EL (cell line): ENCODE results near the gene KANK4.
A peak's percentile ranks its signal among the peaks of the same experiment; 100 is the strongest.
"Not testable (repeated sequence)": the region's sequence is repeated elsewhere in the genome, so short reads cannot be mapped to it uniquely, and the experiment has no call there.

Source experiments
- DNase-seq: peaks from one replicate; pipeline ENCODE4 v3.0.0-alpha.2; 2016

The KANK4 gene

GRCh38 chr1:62233926-62234450 lies 85.2 kb downstream of the KANK4 start:
- no peak for DNase-seq

GRCh38 chr1:62232871-62233278 lies 86.4 kb downstream of the KANK4 start:
- no peak for DNase-seq

DNA sequence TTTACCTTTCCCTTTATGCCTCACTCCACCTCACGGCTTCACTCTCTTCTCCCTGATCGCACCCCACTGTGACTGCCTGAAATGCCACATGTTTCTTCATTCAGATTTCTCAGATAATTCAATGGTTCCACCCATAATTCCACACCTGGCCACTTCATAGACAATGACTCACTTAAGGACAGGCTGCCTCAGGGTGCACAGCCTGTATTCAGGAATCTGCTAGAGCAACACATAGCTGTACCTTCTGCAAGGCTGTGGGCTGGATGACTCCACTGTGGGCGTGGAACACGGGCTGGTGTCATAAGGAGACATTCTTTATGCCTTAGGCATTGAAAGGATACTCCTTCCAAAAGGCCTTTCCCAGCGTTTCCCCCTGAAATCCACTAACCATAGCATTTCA lies 88.5 kb downstream of the KANK4 start:
- peak; percentile 97 for DNase-seq

DNA sequence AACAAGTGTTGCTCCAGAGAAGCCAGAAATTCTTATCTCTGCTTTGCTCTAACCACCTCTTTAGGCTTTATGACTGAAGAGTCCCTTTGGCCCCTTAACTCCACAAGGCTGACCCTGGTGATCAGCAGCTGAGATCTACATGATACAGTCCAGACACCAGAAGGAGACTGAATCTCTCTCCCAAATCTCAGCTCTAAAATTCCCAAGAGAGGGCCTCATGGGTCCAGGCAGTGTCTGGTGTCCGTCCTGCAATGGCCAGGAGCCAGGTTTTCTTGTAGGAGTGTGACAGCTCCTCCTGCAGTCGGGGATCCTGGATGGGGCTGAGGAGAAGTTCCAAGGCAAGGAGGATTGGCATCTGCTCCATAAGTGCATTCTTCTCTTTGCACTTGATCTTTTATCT lies 89.3 kb downstream of the KANK4 start:
- DNase-seq = peak; percentile 8

DNA sequence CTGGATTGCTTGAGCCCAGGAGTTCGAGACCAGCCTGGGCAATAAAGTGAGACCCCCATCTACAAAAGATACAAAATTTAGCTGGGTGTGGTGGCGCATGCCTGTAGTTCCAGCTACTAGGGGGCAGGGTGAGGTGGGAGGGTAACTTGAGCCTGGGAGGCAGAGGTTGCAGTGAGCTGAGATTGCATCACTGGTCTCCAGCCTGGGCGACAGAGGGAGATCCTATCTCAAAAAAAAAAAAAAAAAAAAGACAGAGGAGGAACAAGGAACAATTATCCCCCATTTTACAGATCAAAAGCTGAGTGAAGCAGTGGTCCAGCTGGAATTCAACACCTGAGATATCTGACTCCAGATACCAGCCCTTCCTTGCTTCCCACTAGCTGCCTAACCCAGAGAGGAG lies 89.8 kb downstream of the KANK4 start:
- DNase-seq = no peak

DNA sequence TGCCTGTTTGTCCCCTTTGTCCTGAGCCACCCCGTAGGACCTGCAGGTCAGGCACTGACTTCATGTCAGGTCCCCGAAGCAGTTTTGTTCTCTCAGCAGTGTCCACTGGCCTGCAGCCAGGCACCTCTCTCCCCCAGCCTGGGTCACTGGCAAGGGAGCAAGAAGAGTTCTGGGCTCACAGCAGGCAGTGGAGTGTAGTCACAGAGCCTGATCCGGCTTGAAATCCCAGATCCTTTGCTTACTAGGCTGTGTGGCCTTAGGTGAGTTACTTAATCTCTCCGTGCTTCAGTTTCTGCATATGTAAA lies 90.4 kb downstream of the KANK4 start:
- DNase-seq = no peak

- DNase-seq = no peak
Measured at GRCh38 chr1:62228136-62228882, 90.9 kb downstream of the KANK4 start.

DNA sequence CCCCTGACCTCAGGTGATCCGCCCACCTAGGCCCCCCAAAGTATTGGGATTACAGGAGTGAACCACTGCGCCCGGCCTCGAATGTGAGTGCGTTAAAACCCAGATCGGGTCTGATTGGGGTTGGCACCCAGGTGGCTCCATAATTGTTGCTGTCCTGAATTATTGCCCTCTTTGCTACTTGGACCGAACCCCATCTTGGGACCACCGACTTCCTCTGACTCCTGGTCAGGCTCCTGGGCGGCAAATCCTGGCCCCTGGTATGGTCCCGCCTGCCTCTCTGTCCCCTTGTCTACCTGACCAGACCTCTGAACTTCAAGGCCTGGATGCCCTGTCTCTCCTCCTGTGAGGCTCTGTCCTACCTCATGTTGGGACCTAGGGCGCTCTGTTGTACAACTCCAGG lies 91.7 kb downstream of the KANK4 start:
- DNase-seq = no peak

DNA sequence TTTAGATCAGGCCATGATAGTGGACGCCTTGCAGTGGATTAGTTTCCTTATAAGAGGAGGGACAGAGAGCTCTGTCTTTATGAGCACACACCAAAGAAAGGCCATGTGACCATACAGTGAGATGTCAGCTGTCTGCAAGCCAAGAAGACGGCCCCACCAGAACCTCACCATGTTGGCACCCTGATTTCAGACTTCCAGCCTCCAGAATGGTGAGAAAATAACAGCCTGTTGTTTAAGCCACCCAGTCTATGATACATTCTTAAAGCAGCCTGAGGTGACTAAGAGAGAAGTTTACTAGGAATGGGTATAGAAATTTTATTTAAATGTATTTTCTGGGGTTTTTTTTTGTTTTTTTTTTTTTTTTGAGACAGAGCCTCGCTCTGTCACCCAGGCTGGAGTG lies 95.1 kb downstream of the KANK4 start:
- DNase-seq = no peak

DNA sequence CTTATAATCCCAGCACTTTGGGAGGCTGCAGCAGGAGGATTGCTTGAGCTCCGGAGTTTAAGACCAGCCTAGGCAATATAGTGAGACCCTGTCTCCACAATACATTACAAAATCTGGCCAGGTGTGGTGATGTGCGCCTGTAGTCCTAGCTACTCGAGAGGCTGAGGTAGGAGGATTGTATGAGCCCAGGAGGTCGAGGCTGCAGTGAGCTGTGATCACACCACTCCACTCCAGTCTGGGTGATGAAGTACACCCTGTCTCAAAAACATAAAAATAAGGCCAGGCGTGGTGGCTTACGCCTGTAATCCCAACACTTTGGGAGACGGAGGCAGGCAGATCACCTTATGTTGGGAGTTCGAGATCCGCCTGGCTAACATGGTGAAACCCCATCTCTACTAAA lies 96.9 kb downstream of the KANK4 start:
- DNase-seq = no peak

DNA sequence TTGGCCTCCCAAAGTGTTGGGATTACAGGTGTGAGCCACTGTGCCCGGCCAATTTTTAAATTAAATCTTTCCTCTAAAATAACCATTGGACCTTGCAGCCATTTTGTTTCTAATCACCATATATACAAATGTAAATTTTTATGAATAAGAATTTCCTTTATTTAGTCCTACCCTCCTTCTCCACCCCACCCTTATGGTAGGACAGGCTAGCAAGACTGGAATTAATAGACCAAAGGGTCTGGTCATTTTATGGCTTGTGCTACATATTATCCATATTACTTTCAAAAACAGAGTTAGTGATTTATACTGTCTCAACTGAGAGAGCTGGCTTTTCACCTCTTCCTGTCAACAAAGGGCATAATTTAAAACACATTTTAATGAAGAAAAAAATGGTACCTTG lies 98.1 kb downstream of the KANK4 start:
- no peak for DNase-seq

DNA sequence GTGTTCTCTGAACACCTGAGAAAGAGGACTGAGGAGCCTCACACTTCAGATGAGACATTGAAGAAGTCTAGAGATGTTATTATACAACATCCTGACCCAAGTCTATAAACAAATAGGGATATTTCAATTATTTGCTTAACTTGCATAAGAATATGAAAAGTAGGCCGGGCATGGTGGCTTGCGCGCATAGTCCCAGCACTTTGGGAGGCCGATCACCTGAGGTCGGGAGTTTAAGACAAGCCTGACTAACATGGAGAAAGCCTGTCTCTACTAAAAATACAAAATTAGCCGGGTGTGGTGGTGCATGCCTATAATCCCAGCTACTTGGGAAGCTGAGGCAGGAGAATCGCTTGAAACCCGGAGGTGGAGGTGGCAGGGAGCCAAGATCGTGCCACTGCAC lies 98.8 kb downstream of the KANK4 start:
- not testable (repeated sequence) for DNase-seq

GRCh38 chr1:62218604-62219003 lies 100.6 kb downstream of the KANK4 start:
- no peak for DNase-seq

- DNase-seq = no peak
Measured at GRCh38 chr1:62213075-62213914, 105.9 kb downstream of the KANK4 start.

DNA sequence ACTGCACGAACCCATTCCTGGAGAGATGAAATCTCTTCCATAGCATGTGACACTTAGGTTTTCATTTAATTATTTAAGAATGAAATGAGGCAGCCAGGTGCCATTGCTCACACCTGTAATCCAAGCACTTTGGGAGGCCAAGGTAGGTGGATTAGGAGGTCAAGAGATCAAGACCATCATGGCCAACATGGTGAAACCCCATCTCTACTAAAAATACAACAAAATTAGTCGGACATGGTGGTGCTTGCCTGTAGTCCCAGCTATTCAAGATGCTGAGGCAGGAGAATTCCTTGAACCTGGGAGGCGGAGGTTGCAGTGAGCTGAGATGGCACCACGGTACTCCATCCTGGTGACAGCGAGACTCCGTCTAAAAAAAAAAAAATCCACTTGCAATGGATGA lies 106.8 kb downstream of the KANK4 start:
- no peak for DNase-seq

DNA sequence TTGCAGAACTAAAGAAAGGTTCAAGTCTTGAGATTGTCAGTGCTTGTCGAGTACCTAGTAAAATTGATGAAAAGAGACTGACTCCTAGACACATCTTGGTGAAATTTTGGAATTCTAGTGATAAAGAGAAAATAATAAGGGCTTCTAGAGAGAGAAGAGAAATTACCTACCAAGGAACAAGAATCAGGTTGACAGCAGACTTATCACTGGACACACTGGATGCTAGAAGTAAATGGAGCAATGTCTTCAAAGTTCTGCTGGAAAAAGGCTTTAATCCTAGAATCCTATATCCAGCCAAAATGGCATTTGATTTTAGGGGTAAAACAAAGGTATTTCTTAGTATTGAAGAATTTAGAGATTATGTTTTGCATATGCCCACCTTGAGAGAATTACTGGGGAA lies 108.3 kb downstream of the KANK4 start:
- no peak for DNase-seq

DNA sequence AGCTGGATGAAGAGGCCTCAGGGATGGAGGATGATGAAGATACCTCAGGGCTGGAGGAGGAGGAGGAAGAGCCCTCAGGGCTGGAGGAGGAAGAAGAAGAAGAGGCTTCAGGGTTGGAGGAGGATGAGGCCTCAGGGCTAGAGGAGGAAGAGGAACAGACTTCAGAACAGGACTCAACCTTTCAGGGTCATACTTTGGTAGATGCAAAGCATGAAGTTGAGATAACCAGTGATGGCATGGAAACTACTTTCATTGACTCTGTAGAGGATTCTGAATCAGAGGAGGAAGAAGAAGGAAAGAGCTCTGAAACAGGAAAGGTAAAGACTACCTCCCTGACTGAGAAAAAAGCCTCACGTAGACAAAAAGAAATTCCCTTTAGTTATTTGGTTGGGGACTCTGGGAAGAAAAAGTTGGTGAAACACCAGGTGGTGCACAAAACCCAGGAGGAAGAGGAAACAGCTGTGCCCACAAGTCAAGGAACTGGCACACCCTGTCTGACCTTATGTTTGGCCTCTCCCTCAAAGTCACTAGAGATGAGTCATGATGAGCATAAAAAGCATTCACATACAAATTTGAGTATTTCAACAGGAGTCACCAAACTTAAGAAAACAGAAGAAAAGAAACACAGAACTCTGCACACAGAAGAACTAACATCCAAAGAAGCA lies 109.2 kb downstream of the KANK4 start:
- peak; percentile 43 for DNase-seq

DNA sequence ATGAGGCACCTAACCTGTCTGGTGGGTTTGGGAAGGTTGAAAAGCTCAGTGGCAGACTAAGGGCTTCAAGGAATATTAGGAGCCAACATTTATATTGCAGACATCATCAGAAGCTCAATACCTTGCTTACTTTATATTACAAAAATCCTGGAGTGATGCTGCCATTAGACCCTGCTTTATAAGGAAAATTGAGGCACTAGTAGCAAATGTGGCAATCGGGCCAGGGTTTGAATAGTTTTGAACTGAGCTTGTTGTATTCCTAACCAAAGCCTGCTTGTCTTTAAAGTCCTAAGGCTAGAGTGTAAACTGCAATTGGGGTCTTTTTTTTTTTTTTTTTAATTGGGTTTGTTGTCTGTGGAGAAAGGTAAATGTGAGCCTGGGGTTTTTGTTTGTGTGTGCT lies 110.3 kb downstream of the KANK4 start:
- DNase-seq = no peak

DNA sequence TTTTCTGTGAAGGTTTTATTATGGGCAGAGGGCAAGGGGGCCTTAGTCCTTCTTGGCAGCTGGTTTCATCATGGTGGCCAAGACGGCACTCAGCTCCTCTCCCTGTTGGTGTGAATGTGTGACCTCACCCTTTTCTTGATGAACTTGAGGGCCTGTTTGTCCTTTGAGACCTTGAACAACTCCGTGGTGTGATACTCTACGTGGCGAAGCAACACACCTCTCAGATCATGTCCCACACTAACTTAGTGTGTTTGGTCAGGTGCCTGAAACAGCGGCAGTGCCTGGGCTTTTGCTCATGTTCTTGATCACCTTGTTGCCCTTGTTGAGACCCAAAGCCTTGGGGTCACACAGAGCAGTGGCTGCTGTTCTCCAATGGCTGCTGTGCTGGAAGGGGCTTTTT lies 111.1 kb downstream of the KANK4 start:
- DNase-seq = no peak

- no peak for DNase-seq
Measured at GRCh38 chr1:62207187-62207586, 112.0 kb downstream of the KANK4 start.

GRCh38 chr1:62198781-62199125 lies 120.5 kb downstream of the KANK4 start:
- DNase-seq = peak; percentile 45

DNA sequence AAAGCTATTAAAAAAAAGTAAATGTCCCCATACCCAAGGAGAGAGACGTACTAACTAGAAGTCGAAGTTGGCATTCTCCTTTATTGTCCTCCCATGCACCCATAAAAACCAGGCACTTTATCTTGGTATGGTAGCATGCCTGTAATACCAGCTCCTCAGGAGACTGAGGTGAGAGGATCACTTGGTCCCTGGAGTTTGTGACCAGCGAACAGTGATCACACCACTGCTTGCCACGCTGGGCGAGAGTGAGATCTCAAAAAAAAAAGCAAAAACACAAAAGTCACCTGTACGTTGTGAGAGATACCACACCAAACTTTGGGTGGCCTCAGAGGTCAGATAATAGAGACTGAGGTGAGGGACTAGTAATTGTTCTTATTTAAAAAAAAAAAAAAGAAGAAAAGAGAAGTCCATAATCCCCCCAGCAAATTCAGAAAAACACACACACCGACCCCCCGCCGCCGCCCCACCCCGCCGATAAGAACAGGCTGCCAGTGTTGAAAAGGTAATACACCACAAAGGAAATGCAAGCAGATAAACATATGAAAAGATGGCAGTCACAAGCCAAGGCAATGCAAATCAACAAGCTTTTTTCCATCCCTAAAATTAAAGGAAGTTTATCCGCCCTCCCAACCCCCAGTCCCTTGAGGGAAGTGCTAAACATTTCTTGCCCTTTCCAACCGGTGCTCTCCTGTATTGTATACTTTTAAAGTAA lies 121.0 kb downstream of the KANK4 start:
- no peak for DNase-seq

DNA sequence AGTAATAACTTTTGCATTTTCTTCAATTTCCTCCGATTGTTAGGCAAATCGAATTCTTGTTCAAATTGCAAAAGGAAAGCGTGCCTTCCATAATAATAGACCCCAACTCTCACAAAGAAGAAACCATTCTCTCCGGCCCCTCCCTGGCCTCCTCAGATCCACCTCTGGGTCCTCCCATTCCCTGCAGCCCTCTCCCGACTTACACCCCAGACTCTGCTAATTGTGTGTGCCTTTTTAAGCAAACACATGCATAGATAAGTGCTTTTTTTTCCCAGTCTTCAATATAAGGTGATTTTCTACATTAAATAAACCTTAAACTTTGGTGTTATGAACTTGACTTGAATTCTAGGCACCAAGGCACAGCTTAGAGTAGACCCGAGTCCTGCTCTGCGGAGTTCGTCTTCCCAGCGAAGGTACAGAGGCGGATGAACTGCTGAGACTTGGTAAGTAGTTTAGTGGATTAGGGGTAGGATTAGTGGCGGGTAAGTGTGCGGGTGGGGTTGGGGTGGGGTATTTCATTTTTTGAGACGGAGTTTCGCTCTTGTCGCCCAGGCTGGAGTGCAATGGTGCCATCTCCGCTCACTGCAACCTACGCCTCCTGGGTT lies 123.0 kb downstream of the KANK4 start:
- no peak for DNase-seq
